Measurements from ENCODE around the gene PUS1.
"Not testable (repeated sequence)": the region's sequence is repeated elsewhere in the genome, so short reads cannot be mapped to it uniquely, and the experiment has no call there.

Gene PUS1

GRCh38 chr12:131961328-131961727 is 32.3 kb downstream of the PUS1 start:
- not testable (repeated sequence) for DNase-seq (ENCODE audit: low spot score)

GRCh38 chr12:131962069-131962468 is 33.0 kb downstream of the PUS1 start:
- no peak for DNase-seq (ENCODE audit: low spot score)

GRCh38 chr12:131963381-131963780 is 34.3 kb downstream of the PUS1 start:
- DNase-seq (ENCODE audit: low spot score) = peak; percentile 43

GRCh38 chr12:131965073-131965472 is 36.0 kb downstream of the PUS1 start:
- DNase-seq (ENCODE audit: low spot score) = no peak

GRCh38 chr12:131971226-131971625 is 42.1 kb downstream of the PUS1 start:
- DNase-seq (ENCODE audit: low spot score) = no peak

GRCh38 chr12:131975228-131975627 is 46.2 kb downstream of the PUS1 start:
- DNase-seq (ENCODE audit: low spot score) = no peak

- DNase-seq (ENCODE audit: low spot score) = no peak
Measured at GRCh38 chr12:131979606-131980005, 50.5 kb downstream of the PUS1 start.

GRCh38 chr12:131980263-131980662 is 51.2 kb downstream of the PUS1 start:
- no peak for DNase-seq (ENCODE audit: low spot score)

- no peak for DNase-seq (ENCODE audit: low spot score)
Measured at GRCh38 chr12:131981388-131981787, 52.3 kb downstream of the PUS1 start.

GRCh38 chr12:131982041-131982440 is 53.0 kb downstream of the PUS1 start:
- no peak for DNase-seq (ENCODE audit: low spot score)

- DNase-seq (ENCODE audit: low spot score) = no peak
Measured at GRCh38 chr12:131983026-131983425, 54.0 kb downstream of the PUS1 start.

- no peak for DNase-seq (ENCODE audit: low spot score)
Measured at GRCh38 chr12:131983554-131983953, 54.5 kb downstream of the PUS1 start.

GRCh38 chr12:131984334-131984733 is 55.3 kb downstream of the PUS1 start:
- DNase-seq (ENCODE audit: low spot score) = no peak

GRCh38 chr12:131985510-131985875 is 56.4 kb downstream of the PUS1 start:
- not testable (repeated sequence) for DNase-seq (ENCODE audit: low spot score)

- no peak for DNase-seq (ENCODE audit: low spot score)
Measured at GRCh38 chr12:131986361-131986760, 57.3 kb downstream of the PUS1 start.

- no peak for DNase-seq (ENCODE audit: low spot score)
Measured at GRCh38 chr12:131986910-131987309, 57.8 kb downstream of the PUS1 start.

GRCh38 chr12:131987552-131987951 is 58.5 kb downstream of the PUS1 start:
- DNase-seq (ENCODE audit: low spot score) = no peak

GRCh38 chr12:131988054-131988796 is 59.1 kb downstream of the PUS1 start:
- no peak for DNase-seq (ENCODE audit: low spot score)

GRCh38 chr12:131989021-131989420 is 59.9 kb downstream of the PUS1 start:
- no peak for DNase-seq (ENCODE audit: low spot score)

GRCh38 chr12:131990066-131990979 is 61.2 kb downstream of the PUS1 start:
- no peak for DNase-seq (ENCODE audit: low spot score)

- no peak for DNase-seq (ENCODE audit: low spot score)
Measured at GRCh38 chr12:131990980-131991305, 61.9 kb downstream of the PUS1 start.

- DNase-seq (ENCODE audit: low spot score) = no peak
Measured at GRCh38 chr12:131991816-131992430, 62.8 kb downstream of the PUS1 start.

- no peak for DNase-seq (ENCODE audit: low spot score)
Measured at GRCh38 chr12:131994589-131994988, 65.5 kb downstream of the PUS1 start.
